GM21723 (cell line): ENCODE data around the gene ACSS1.

Experiments used
- ATAC-seq: cut with Tn5 transposase; IDR thresholded peaks from one replicate; pipeline ENCODE4 v1.9.1; 2021; ENCODE audit warnings: mild to moderate bottlenecking, moderate library complexity; ENCODE audit not compliant: unreplicated experiment

The ACSS1 gene

DNA sequence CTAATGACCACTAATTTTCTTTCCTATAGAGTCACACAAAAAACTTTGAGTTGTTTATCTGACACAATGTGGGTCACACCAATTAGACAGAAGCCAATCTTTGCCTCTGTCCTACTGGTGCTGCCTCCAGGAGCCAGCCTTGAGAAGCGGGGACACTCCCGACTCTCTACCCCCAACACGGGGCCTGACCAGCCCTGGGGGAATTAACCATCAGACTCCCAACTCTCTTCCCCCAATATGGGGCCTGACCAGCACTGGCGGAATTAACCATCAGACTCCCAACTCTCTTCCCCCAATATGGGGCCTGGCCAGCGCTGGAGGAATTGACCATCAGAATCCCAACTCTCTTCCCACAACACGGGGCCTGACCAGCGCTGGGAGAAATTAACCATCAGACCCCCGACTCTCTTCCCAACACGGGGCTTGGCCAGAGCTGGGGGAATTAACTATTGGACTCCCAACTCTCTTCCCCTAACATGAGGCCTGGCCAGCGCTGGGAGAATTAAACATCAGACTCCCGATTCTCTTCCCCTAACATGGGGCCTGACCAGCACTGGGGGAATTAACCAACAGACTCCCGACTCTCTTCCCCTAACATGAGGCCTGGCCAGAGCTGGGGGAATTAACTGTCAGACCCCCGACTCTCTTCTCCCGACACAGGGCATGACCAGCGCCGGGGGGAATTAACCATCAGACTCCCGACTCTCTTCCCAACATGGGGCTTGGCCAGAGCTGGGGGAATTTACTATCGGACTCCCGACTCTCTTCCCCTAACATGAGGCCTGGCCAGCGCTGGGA is 96.4 kb downstream of the ACSS1 start:
- ATAC-seq, result no peak

DNA sequence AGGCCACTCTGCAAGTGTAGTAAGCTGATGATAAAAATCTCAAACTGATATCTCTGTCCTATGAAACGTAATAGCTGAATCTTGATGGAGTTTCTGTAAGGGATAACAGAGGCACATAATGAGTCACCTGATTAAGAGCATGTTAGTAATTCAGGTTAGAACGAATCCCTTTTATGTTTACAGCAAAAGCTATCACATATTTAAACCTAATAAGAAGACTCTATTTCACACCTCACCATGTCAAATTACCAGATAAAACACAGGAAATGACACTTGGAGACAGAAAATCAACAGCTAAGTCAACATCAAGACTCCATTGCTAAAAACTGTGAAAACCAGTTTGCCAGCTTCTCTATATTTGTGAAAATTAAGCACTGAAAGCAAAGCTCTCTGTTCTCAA is 97.1 kb downstream of the ACSS1 start:
- no peak for ATAC-seq

DNA sequence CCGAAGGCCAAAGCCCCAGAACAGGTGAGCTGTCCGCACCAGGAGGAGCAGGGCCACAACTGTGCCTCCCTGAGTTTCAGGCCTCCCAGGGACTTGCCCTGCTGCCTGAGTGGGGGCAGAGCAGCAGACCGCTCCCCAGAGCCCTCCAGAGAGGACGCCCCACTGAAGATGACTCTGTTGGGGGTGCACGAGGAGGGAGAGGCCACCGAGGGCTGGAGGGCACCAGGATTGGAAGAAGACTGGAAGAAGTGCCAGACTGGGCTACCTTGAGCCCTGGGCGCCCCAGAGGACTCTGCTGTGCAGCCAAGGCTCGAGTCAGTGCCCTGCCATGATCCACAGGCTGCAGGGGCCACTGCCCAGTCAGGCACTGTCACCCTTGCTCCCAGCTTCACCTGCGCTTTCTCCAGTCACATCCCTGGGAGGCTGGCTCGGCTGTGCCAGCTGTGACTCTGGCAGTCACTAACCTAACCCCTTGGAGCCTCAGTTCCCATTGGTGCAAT is 97.6 kb downstream of the ACSS1 start:
- ATAC-seq, result no peak

DNA sequence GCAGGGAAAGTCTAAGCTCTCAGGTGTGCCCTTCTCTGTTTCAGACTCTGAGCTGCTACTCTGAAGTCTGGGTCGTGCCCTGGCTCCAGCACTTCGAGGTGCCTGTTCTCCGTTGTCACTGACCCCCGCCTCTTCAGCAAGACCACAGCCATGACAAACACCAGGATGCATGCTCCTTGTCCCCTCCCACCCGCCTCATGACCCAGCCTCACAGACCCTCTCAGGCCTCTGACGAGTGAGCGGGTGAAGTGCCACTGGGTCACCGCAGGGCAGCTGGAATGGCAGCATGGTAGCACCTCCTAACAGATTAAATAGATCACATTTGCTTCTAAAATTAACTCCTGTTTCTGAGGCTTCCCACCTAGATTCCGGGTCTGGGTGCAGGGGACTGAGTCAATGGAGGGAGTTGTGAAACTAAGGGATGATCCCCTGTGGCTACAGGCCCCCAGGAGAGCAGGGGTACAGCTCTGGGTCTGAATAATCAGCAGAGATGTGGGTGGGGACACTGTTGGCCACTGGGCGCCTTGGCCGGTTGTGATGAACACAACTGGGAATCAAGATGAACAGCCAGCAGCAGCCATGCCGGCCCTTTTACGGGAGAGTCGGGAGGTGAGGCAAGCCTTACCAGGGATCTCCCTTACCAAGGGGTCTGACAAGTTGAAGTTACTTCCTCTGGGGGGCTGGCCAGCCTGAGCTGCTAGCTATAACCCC is 98.2 kb downstream of the ACSS1 start:
- no peak for ATAC-seq

DNA sequence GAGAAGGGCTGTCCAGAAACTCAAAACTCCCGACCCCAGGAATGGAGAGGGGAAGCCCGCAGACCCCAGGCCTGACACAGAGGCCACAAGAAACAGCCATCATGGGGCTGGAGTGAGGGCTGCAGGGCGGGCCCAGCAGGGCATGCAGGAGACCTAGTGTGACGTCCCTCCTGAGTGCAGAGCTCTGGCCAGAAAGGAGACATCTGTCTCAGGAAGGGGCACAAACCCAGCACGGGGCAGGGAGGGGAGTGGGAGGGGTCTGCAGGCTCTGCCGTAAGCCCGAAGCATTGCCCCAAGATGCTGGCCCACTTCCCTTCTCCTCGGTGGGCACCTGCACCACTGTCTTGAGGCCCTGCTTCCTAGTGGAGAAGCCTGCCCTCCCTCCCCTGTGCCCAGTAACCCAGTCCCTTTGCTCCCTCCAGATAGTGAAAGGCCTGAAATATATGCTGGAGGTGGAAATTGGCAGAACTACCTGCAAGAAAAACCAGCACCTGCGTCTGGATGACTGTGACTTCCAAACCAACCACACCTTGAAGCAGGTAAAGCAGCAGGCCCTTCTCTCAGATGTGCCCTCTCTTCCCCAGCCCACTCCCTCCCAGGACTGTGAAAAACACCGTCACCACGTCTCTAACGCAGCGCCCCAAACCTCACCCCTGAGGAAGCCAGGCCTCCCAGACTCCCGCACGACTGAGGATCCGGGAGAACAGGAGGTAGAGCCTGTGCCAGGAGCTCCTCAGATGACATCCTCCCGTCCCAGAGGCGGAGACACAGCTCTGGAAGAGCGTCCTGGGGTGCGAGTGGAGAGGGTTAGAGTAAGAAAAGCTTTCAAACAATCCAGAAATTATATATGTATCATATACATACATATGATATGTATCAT is 99.2 kb downstream of the ACSS1 start:
- ATAC-seq, result no peak

DNA sequence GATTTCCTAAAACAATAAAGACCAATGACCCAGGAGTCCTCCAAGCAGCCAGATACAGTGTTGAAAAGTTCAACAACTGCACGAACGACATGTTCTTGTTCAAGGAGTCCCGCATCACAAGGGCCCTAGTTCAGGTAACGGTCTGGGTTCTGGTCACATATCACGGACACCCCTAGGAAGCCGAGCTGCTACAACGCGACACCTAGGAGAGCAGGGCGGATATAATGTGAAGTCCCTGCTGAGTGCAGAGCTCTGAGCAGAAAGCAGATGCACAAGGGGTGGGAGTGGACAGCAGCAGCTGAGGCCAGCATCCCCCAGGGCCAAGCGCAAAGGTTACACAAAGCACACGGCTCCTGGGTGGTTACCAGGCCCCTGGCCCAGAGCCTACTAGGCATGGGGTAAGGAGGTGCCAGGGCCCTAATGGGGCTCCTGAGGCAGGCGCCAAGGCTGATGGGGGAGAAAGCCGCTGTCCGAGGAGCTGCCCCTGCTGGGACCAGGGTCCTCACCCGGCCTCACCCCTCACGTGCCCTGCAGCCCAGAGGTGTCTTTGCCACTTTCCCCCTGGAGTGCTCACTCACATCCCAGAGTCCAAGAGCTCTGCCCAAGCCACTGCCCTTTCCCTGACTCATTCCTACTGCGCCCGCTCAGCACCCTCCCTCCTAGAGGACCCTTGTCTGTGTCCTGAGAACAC is 100.5 kb downstream of the ACSS1 start:
- no peak for ATAC-seq
